ENCODE measurements around the gene NDUFV2.

NDUFV2 gene

GRCh38 chr18:9117980-9118841 is 15.7 kb downstream of the NDUFV2 start:
- FAIRE-seq: no peak
- DNase-seq (ENCODE audit: low spot score): no peak

- no peak for FAIRE-seq
Observed at GRCh38 chr18:9120796-9121195, 18.3 kb downstream of the NDUFV2 start.

GRCh38 chr18:9123520-9123919 is 21.0 kb downstream of the NDUFV2 start:
- FAIRE-seq (no peak), DNase-seq (ENCODE audit: low spot score) (no peak)

More at GRCh38 chr18:9120796-9121195, 18.3 kb downstream of the NDUFV2 start:
- DNase-seq (ENCODE audit: low spot score): no peak

GRCh38 chr18:9124824-9125223 is 22.3 kb downstream of the NDUFV2 start:
- FAIRE-seq (peak; percentile 60), DNase-seq (ENCODE audit: low spot score) (no peak)

- no peak for FAIRE-seq
- DNase-seq (ENCODE audit: low spot score): no peak
Observed at GRCh38 chr18:9126337-9126736, 23.8 kb downstream of the NDUFV2 start.

- no peak for FAIRE-seq
- DNase-seq (ENCODE audit: low spot score): no peak
Observed at GRCh38 chr18:9130195-9130594, 27.7 kb downstream of the NDUFV2 start.

- FAIRE-seq: no peak
- DNase-seq (ENCODE audit: low spot score): no peak
Observed at GRCh38 chr18:9130806-9131205, 28.3 kb downstream of the NDUFV2 start.

- DNase-seq (ENCODE audit: low spot score) (no peak), FAIRE-seq (no peak)
Observed at GRCh38 chr18:9132628-9133027, 30.1 kb downstream of the NDUFV2 start.

GRCh38 chr18:9133225-9133624 is 30.7 kb downstream of the NDUFV2 start:
- no peak for FAIRE-seq
- no peak for DNase-seq (ENCODE audit: low spot score)

- no peak for FAIRE-seq
Observed at GRCh38 chr18:9135081-9135911, 32.8 kb downstream of the NDUFV2 start.

GRCh38 chr18:9135912-9136314 is 33.4 kb downstream of the NDUFV2 start:
- no peak for FAIRE-seq

More at GRCh38 chr18:9135081-9135911, 32.8 kb downstream of the NDUFV2 start:
- no peak for DNase-seq (ENCODE audit: low spot score)

GRCh38 chr18:9136315-9137155 is 34.0 kb downstream of the NDUFV2 start, which contains the start of gene ANKRD12:
Gene ANKRD12, plus strand, starts transcription at chr18:9136781. Its CDS starts 45,652 bp downstream, at chr18:9182433.
- FAIRE-seq (no peak), DNase-seq (ENCODE audit: low spot score) (peak; percentile 93)

More at GRCh38 chr18:9135912-9136314, 33.4 kb downstream of the NDUFV2 start:
- no peak for DNase-seq (ENCODE audit: low spot score)

GRCh38 chr18:9137168-9138066 is 34.9 kb downstream of the NDUFV2 start:
- DNase-seq (ENCODE audit: low spot score): peak; percentile 62
- FAIRE-seq: no peak

GRCh38 chr18:9139400-9140039 is 37.0 kb downstream of the NDUFV2 start:
- no peak for DNase-seq (ENCODE audit: low spot score)

GRCh38 chr18:9140381-9140780 is 37.9 kb downstream of the NDUFV2 start:
- DNase-seq (ENCODE audit: low spot score): no peak
- no peak for FAIRE-seq

More at GRCh38 chr18:9139400-9140039, 37.0 kb downstream of the NDUFV2 start:
- FAIRE-seq: no peak

GRCh38 chr18:9140984-9141383 is 38.5 kb downstream of the NDUFV2 start:
- DNase-seq (ENCODE audit: low spot score) (no peak), FAIRE-seq (no peak)

GRCh38 chr18:9146224-9146623 is 43.7 kb downstream of the NDUFV2 start:
- FAIRE-seq: no peak

GRCh38 chr18:9147440-9148202 is 45.1 kb downstream of the NDUFV2 start:
- FAIRE-seq: peak; percentile 75

More at GRCh38 chr18:9146224-9146623, 43.7 kb downstream of the NDUFV2 start:
- no peak for DNase-seq (ENCODE audit: low spot score)

GRCh38 chr18:9148203-9148552 is 45.7 kb downstream of the NDUFV2 start:
- FAIRE-seq: no peak
- no peak for DNase-seq (ENCODE audit: low spot score)

More at GRCh38 chr18:9147440-9148202, 45.1 kb downstream of the NDUFV2 start:
- DNase-seq (ENCODE audit: low spot score): peak; percentile 51
